Fibroblast of peridontal ligament (primary cell): Measurements from ENCODE around the gene EXOC4.

Experiments used
- DNase-seq: peaks from one replicate; pipeline ENCODE4 v3.0.0-alpha.2; 2010; ENCODE audit errors: extremely low read depth

Gene EXOC4

GRCh38 chr7:133672866-133673265, 420.0 kb downstream of the EXOC4 start:
- no peak for DNase-seq

GRCh38 chr7:133674079-133674763, 421.3 kb downstream of the EXOC4 start:
- no peak for DNase-seq

- DNase-seq: no peak
Measured at GRCh38 chr7:133675510-133676218, 422.8 kb downstream of the EXOC4 start.

DNA sequence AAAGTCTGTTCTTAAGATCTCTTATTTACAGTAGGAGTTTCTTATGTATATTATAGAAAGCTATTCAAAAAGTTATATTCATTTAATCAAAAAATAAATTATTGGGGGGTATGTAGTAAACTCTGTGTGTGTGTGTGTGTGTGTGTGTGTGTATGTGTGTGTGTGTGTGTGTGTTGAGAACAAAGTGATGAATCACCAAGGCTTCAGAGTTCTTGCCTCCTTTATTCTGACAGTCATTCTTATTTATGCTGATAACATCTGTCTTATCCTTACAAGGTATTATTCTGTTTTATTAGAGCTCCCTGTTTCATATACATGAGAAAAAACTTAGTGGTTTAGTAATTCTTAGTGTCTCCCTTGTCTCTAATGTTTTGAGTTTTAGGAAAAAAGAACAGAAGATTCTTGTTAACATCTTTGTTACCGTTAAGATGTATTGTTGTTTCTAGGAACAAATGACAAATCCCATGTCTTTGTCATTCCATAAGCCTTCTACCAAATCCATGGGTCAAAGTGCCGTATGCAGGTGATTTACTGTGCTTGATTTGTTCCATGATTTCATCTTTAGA, 424.0 kb downstream of the EXOC4 start:
- DNase-seq: no peak

- DNase-seq: no peak
Measured at GRCh38 chr7:133678137-133678814, 425.4 kb downstream of the EXOC4 start.

GRCh38 chr7:133679977-133680376, 427.1 kb downstream of the EXOC4 start:
- no peak for DNase-seq

DNA sequence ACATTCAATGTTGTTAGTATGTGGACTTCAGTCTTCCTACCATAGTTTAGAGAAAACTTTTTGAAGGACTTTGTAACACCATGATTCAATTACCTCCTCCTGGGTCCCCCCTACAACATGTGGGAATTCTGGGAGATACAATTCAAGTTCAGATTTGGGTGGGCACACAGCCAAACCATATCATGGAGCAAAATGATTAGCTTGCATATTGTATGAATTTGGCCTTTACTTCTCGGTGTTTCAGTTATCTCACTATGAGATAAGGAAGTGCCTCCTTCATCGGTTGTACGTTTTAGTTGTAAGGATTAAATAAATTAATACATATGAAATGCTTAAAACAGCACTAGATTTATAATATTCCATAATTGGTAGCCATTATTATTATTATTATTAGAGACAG, 428.7 kb downstream of the EXOC4 start:
- DNase-seq: no peak

DNA sequence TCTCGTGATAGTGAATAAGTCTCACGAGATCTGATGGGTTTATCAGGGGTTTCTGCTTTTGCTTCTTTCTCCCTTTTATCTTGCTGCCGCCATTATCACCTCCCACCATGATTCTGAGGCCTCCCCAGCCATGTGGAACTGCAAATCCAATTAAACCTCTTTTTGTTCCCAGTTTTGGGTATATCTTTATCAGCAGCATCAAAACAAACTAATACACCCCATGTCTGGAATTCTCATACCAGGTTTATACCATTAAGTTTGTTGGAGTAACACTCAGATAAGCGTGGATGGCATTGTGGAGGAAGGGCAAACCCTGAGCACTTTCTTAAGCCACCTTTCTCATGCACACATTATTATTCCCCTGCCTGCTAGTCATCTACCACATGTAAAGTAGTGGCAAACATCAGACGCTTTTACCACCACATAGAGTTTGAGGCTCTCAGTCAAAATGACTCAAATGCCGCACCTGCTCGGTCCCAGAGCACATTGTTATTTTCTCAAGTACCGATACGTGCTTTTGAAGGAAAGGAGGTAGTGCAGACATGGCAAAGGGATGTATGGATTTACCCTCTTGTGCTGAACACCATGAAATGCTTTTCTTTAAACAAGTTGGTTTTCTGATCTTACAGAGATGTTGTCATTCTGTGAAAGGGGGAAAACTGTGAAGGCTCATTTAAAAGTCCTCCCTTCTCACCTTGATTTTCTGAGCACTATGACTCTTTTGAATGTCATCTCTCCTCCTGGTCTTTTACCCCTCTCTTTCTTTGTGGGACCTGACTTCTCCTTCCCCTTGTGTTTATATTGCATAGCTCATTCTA, 429.7 kb downstream of the EXOC4 start:
- no peak for DNase-seq

DNA sequence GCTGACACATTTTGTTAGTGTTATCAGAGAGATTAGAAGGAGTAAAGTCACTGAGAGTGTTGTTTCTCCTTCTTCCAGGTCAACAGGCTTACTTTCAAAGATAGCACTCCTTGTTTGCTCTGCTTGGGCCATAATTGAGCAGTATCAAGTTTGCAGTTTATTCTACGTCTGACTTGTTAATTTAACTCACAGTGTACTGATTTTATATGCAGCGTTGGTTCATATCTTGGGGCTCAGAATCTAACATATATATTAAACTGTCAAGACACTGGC, 430.2 kb downstream of the EXOC4 start:
- DNase-seq: no peak

GRCh38 chr7:133688483-133689239, 435.8 kb downstream of the EXOC4 start:
- DNase-seq: peak; percentile 61

DNA sequence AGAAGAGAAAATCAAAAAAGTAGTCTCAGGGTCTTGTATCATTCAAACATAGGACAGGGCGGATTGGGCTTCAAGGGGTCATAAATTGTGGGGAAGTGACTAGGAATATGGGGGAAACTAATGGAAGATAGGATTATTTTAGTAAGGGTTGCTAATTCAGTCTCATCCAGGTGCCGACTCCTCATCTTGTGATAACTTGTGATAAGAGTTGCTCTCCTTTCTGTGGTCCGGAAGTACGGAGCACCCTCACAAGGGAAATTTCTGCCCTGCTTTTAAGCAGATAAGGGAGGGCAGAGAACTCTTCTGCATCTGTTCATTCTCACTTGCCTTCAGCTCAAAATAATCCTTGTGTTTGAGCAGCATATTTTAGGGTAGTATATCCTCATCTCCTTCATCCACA, 437.9 kb downstream of the EXOC4 start:
- DNase-seq: no peak

- DNase-seq: peak; percentile 82
Measured at GRCh38 chr7:133691727-133692610, 439.1 kb downstream of the EXOC4 start.

DNA sequence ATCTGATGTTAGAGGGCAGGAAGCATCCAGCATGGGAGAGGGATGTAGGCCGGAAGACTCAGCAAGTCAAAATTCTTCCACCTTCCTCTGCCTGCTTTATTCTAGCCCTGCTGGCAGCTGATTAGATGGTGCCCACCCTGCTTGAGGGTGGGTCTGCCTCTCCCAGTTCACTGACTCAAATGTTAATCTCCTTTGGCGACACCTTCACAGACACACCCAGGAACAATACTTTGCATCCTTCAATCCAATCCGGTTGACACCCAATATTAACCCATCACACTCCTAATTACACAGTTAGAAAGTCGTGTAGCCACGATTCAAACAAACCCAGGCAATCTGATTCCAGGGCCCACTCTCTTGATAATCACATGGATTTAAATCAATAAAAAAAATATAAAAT, 440.4 kb downstream of the EXOC4 start:
- DNase-seq: no peak

GRCh38 chr7:133696056-133696455, 443.2 kb downstream of the EXOC4 start:
- no peak for DNase-seq

DNA sequence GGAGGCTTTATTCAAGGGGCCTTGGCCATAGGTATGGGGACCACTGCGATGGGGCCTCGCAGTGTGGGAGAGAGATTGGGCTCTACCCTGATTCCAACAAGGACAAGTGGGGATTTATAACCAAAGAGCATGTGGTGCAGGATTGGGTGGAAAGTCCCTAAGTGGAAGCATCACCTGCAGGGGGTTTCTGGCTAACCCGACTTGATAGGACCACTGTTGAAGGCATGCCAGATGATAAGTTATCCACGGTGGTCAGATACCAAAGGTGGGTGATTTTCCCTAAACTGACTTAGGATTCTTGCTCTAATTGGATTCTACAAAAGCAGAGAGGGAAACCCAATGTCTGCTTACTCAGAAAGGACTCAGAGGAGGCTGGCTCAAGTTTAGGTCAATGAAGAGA, 444.7 kb downstream of the EXOC4 start:
- DNase-seq: no peak

DNA sequence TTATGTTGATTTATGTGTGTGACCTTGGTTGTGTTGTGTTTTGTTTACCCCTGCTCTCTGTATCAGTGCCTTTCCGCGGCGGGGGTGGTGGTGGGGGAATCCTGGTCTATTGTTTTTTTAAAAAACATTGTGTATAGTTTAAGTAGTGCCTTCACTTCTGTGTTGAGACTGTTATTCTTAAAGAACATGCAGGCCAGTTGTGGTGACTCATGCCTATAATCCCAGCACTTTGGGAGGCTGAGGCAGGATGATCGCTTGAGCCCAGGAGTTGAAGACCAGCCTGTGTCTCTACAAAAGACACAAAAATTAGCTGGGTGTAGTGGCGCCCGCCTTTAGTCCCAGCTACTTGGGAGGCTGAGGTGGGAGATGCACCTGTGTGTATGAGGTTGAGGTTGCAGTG, 445.2 kb downstream of the EXOC4 start:
- peak; percentile 14 for DNase-seq

GRCh38 chr7:133699386-133699785, 446.5 kb downstream of the EXOC4 start:
- DNase-seq: peak; percentile 41

GRCh38 chr7:133702078-133702477, 449.2 kb downstream of the EXOC4 start:
- no peak for DNase-seq

DNA sequence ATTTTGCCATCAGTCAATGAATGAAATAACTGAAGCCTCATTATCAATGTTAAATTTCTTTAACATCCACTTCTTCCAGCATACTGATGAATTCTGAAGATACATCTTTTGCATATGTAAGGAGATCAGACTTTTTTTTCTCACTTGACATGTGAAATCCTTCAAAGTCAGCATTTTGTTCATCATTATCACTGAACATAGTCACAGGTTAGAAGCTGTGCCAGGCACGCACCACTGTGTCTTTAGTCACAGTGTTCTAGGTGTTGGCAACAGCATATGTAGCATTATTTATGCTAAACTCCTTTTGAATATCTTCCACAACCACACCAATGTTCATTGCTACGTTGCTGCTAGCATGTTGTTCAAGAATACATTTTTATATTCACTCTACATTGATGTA, 450.1 kb downstream of the EXOC4 start:
- no peak for DNase-seq

- DNase-seq: peak; percentile 91
Measured at GRCh38 chr7:133703547-133703946, 450.7 kb downstream of the EXOC4 start.
